MG63 (cell line): Measurements from ENCODE around the gene TUBB6. TPM values are rescaled to one million over a fixed set of nuclear protein-coding genes. Genes with fewer than 3 reads are reported as not detected.

Source experiments
- DNase-seq: peaks from one replicate; pipeline ENCODE4 v3.0.0-alpha.2; 2020
- H3K27me3 ChIP-seq: fragments of 250-450 bp; sonication (Bioruptor Pico); 2 replicates; pipeline ENCODE4 v1.5.1; 2020; ENCODE audit warnings: mild to moderate bottlenecking, moderate library complexity
- H3K36me3 ChIP-seq: fragments of 250-450 bp; sonication (Bioruptor Pico); 2 replicates; pipeline ENCODE4 v1.5.1; 2020; ENCODE audit warnings: mild to moderate bottlenecking, moderate library complexity
- H3K4me3 ChIP-seq: fragments of 250-450 bp; sonication (Bioruptor Pico); 2 replicates; pipeline ENCODE4 v1.5.1; 2020; ENCODE audit warnings: mild to moderate bottlenecking, moderate library complexity
- H3K9me3 ChIP-seq: fragments of 250-450 bp; sonication (Bioruptor Pico); 2 replicates; pipeline ENCODE4 v1.5.1; 2020; ENCODE audit warnings: mild to moderate bottlenecking, moderate library complexity
- total RNA-seq: library from RNA; depleted of rRNA; stranded (reverse); fragments of >200 nt; shearing (Covaris generic); gene quantifications from 2 replicates; pipeline ENCODE4 v1.2.3, GENCODE V29; 2014; ENCODE audit warnings: low replicate concordance

Gene TUBB6
- total RNA-seq, 1 experiment from 2014 or later = 503 TPM

DNA sequence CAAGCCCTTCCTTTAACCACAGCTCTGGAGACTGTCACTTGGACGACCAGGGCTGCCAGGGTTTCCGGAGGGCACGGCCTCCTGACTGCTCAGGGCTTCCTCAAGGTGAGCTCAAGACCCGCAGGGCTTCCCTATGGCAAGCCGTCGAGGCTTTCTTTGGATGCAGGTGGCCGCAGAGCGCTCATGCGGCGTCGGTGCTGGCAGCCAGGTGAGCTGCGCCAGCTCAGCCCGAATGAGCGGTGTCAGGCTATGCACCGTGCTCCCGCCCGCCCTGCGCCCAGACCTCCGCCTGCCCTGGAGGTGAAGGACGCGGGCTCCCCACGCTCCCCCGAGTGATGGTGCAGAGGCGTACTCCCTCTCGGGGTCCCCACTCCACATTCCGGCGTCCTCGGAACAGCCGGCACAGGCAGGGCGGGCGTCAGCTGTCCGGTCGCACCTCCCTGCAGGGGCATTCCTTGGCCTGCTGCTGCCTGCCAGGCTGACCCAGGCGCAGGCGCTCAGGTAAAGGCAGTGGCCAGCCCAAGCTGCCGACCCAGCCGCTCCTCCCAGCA, 20.8 kb upstream of the TUBB6 start:
- no peaks in the 10 kb centered on the region for H3K36me3 ChIP-seq
- no peaks in the 10 kb centered on the region for H3K27me3 ChIP-seq
- no peaks in the 10 kb centered on the region for H3K9me3 ChIP-seq
- no peak for DNase-seq
- H3K4me3 ChIP-seq = no peak overlapping the region

DNA sequence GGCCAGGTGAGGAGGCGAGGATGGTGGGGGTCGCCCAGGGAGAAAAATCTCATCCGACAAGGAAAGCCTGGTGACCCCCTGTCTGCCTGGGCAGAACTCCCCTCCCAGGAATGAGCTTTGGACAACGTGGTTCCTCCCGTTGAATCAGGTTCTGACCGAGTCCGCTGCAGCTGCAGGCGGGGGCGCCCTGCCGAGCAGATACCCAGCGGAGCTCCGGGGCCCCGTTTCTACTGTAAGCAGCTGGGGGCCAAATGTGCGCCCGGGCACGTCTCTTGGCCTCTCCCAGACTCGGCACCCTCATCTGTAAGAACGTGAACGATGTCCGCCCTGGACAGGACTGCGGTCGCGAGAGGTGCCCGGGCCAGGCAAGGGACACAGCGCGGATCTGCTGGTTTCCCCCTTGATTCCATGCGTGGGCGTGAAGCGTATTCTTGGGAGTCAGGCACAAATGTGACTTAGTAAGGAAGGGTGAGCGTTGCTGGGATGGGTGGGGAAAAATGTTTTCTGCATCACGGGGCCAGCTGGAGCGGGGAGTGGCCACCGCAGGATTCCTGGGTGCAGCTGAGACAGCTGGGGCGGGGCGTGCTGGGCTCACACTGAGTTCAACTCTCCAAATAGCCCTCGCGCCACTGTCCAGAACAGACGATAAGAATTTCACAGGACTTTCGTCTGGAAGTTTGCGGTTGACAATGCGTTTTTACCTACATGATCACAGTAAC, 20.2 kb upstream of the TUBB6 start:
- DNase-seq = peak; percentile 76
- Histone ChIP-seq H3K27me3 (no peaks in the 10 kb centered on the region), H3K9me3 (no peaks in the 10 kb centered on the region), H3K36me3 (no peaks in the 10 kb centered on the region), H3K4me3 (peak overlapping the region; percentile 20)

DNA sequence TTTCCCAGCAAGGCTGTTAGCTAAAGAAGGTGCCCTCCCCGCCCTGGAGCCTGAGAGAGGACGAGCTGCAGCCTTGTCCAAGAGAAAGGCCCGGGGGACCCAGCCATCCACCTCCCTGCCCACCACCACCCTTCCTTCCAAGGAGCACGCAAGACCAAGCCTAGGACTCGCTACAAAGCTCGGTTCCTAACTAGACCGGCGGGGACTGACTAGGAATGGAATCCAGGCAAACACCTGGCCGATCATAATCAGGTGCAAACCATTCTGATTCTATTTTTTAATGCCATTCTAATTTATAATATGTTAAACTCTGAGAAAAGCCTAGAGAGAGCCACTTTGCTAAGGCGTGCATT, 19.7 kb upstream of the TUBB6 start:
- Histone ChIP-seq H3K27me3 (no peaks in the 10 kb centered on the region), H3K36me3 (no peaks in the 10 kb centered on the region), H3K4me3 (peak overlapping the region; percentile 20), H3K9me3 (no peaks in the 10 kb centered on the region)
- no peak for DNase-seq

DNA sequence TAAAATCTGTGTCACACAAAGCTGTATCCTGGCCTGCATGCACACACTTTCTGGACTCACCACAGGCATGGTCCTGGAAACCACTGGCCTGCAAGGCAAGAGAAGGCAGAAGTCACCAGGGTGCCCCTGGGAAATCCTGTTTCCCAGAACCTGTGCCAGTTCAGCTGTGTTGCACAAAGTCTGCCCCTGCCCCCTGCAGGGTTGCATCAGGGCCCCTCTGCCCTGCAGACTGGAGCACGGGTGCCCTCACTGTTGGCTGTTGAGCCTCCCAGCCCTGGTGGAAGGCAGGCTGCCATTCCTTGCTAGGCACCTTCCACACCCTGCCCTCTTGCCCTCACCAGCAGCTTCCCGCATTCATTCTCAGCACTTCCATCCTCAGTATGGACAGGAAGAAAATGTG, 18.0 kb upstream of the TUBB6 start:
- Histone ChIP-seq H3K9me3 (no peaks in the 10 kb centered on the region), H3K27me3 (no peaks in the 10 kb centered on the region), H3K4me3 (no peak overlapping the region), H3K36me3 (no peaks in the 10 kb centered on the region)
- DNase-seq = no peak

DNA sequence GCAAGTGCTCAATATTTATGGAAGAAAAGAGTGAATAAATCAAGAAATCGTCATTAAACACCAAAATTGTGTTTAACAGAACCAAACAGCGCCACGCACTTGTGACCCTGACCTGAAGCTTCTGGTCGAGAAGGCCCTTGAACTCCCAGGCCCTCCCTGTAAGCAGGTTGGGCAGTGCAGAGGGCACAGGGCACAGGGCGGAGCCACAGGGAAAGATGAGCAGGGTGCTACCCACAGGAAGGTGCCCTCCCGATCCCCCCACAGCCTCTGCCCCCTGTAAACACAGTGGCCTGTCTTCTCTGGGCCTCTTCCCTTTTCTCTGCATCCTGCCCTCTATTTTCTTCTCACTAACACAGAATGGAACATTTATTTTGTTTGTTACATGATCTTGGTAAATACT, 16.9 kb upstream of the TUBB6 start:
- Histone ChIP-seq H3K4me3 (no peak overlapping the region), H3K36me3 (no peaks in the 10 kb centered on the region), H3K9me3 (no peaks in the 10 kb centered on the region), H3K27me3 (no peaks in the 10 kb centered on the region)
- no peak for DNase-seq

DNA sequence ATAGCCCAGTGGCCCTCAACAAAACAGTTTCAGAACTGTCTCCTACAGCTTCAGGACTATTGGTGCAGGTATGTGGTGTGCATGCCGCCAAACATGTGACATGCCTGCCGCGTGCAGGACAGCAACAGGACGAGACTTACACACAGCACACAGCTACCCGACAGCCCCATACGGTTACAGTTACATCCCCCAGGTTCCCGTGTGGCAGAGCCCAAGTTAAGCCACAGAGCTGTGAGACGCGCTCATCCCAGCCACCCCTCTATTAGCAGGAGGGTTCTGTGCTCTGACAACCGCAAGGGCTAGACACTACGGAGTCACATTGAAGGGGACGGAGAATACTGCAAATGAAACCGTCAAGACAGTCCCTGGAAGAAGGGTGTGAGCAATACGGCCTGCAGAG, 16.4 kb upstream of the TUBB6 start:
- H3K4me3 ChIP-seq = no peak overlapping the region
- H3K27me3 ChIP-seq = no peaks in the 10 kb centered on the region
- no peaks in the 10 kb centered on the region for H3K36me3 ChIP-seq
- no peaks in the 10 kb centered on the region for H3K9me3 ChIP-seq
- no peak for DNase-seq

DNA sequence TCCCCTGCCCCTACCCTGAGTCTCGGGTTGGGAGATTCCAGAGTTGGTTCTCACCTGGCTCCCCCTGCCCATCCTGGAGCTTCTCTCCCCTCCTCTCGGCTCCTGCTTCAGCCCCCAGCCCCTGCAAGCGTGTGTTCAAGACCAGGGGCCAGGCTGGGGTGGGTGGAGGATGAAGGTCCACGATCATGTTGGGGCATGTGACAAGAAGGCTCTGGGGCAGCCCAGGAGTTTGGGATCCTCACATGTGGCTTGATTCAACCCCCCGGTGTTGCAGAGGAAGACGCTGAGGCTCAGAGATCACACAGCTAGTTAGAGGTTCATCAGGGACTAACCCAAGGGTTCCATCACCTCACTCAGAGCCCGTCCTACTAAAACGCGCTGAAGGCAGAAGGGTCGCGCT, 14.2 kb upstream of the TUBB6 start:
- 0 out of 2 replicates have a peak, but pooled peaks cover 2% of the 10 kb centered on the region for H3K9me3 ChIP-seq
- no peak overlapping the region for H3K4me3 ChIP-seq
- no peaks in the 10 kb centered on the region for H3K27me3 ChIP-seq
- DNase-seq = no peak
- H3K36me3 ChIP-seq = no peaks in the 10 kb centered on the region

DNA sequence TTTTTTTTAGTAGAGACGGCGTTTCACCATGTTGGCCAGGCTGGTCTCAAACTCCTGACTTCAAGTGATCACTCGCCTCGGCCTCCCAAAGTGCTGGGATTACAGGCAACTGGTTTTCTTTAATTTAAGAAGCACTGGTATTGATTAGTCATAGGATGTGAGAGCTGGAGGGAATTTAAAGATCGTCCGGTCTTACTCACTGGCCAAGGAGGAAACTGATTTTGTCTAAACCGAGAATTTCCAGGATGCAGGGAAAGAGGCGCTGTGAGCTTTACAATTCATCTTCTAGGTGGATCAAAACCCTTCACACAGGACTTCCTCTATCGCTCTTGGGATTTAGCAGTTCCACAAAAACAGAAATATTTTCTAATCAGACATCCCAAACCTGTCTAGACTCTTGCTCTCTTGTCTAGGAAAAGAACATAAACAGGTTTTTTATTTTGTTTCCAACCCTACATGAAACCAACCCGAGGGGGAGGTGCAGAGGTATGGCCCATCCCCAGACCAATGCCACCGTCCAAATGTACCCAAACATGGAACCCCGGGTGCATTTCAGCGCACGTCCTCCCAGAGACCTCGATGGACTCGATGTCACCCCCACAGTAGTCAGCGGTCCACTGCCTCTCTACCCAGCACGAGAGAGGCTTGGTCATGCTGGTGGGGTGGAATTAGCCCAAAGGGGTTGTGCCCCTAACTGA, 12.5 kb upstream of the TUBB6 start:
- Histone ChIP-seq H3K4me3 (no peak overlapping the region), H3K27me3 (no peaks in the 10 kb centered on the region), H3K9me3 (0 out of 2 replicates have a peak, but pooled peaks cover 2% of the 10 kb centered on the region), H3K36me3 (no peaks in the 10 kb centered on the region)
- DNase-seq = no peak

DNA sequence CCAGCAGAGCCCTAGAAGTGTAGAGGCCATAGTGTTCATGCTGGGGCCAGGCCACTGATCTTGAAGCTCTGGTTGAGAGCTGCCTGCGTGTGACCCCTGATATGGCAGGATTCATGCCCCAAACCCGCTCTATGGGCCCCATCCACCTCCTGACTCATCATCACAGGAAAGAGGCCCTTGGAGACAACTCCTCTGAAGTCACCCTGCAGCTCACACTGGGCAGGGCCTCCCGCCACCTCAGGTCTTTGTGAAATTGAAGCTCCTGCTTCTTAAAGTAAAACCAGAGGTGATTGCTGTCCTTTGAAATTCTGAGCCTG, 12.0 kb upstream of the TUBB6 start:
- Histone ChIP-seq H3K9me3 (0 out of 2 replicates have a peak, but pooled peaks cover 2% of the 10 kb centered on the region), H3K36me3 (no peaks in the 10 kb centered on the region), H3K27me3 (no peaks in the 10 kb centered on the region), H3K4me3 (no peak overlapping the region)
- no peak for DNase-seq

DNA sequence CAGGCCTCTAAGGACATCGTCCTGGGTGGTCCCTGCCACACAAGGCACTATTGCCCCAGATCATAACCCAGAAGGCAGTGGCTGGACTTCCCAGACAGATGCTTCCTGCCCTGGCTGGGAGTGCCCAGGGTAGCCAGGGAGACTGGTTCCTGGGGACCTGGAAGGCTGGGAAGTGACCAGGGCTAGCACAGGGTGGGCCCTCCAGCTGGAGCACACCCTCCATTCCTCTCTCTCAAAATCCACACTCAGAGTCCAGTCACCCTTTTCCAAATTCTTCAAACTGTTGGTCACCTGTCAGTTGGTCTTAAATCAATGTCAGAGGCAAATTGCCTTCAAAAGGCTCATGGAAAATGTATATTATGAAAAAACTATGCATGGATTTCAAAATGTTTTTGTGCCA, 11.6 kb upstream of the TUBB6 start:
- no peaks in the 10 kb centered on the region for H3K36me3 ChIP-seq
- DNase-seq = no peak
- no peak overlapping the region for H3K4me3 ChIP-seq
- 0 out of 2 replicates have a peak, but pooled peaks cover 2% of the 10 kb centered on the region for H3K9me3 ChIP-seq
- H3K27me3 ChIP-seq = no peaks in the 10 kb centered on the region

DNA sequence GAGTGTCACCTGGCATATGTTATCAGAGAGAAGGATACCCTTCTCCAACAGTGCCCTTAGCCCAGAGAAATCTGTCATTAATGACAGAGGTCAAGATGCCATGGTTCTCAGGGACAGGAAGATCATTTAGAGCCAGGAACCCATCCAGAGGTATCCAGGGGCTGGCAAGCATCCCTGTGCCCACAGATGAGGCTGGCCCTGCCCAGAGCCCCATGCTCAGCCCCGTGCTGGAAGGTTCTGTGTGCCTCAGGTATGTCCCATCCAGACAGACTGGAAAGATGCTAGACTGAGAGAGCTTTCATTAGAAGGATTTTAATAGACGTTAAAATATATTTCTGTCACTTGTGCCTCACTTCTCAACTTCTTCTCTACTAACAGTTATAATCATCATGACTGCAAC, 8.2 kb upstream of the TUBB6 start:
- Histone ChIP-seq H3K9me3 (0 out of 2 replicates have a peak, but pooled peaks cover 2% of the 10 kb centered on the region), H3K4me3 (no peak overlapping the region), H3K36me3 (no peaks in the 10 kb centered on the region), H3K27me3 (no peaks in the 10 kb centered on the region)
- DNase-seq = no peak

DNA sequence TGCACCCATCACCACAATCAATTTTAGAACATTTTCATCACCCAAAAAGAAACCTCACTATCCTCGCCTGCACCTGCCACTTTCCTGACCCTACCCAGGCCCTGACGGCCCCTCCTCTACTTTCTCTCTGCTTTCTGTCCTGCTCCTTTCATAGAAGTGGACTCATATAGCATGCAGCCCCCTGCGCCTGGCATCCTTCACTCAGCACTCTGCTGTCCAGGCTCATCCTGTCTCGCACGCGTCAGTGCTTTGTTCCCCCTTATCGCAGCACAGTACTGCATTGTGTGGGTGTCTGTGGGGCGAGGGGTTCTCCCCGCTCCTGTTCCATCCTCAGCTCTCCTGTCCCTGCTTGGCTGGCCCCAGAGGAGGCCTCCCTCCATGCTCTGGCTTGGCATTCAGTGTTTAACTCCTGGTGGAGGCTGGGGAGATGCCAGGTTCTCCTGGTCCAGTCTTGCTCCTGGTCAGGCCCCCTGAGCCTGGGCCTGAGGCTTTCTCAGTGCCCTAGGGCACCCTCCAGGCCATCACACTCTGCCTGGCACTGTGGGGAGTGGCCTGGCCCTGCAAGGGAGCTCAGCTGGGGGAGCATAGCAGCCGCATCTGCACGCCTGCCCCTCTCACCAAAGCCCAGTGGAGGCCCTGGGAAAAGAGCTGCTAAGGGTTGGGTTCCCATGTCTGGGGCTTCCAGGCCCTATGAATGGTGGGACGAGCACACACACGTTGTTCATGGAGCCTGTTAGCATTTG, 6.6 kb upstream of the TUBB6 start:
- DNase-seq = no peak
- Histone ChIP-seq H3K9me3 (0 out of 2 replicates have a peak, but pooled peaks cover 2% of the 10 kb centered on the region), H3K36me3 (no peaks in the 10 kb centered on the region), H3K27me3 (no peaks in the 10 kb centered on the region), H3K4me3 (no peak overlapping the region)

DNA sequence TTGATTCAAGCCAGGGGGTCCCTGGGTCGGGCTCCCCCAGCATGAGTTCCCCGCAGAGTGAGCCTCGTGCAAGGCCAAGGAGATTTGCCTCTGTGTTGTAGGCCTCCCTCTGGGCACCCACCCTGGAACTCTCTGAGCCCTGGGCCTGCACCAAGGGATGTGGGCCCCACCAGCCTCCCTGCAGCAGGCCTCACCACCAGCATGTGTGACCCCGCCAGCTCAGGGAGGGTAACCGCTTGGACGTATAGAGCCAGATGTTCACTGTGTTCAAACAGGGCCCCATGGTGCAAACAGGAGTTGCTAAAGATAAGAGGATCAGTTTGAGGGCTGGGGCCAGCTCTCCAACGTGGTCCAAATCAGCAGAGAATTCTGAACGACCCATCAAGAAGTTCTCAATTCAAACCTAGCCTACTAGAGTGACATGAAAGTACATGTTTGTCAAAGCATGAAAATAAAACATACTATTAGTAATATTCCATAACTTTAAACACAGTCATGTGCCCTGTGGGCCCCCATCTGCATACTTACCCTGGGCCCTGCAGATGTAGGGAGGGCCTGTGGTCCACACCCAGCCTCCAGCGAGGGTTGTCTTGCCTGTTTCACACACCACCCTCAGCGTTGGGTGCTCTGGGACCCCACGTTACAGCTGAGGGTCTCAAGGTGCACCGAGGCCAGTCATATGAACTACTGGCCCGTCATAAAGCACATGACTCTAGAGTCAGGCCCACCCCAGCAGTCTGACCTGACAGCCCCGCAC, 5.5 kb upstream of the TUBB6 start:
- H3K9me3 ChIP-seq = 0 out of 2 replicates have a peak, but pooled peaks cover 2% of the 10 kb centered on the region
- H3K36me3 ChIP-seq = no peaks in the 10 kb centered on the region
- no peaks in the 10 kb centered on the region for H3K27me3 ChIP-seq
- H3K4me3 ChIP-seq = no peak overlapping the region
- no peak for DNase-seq

DNA sequence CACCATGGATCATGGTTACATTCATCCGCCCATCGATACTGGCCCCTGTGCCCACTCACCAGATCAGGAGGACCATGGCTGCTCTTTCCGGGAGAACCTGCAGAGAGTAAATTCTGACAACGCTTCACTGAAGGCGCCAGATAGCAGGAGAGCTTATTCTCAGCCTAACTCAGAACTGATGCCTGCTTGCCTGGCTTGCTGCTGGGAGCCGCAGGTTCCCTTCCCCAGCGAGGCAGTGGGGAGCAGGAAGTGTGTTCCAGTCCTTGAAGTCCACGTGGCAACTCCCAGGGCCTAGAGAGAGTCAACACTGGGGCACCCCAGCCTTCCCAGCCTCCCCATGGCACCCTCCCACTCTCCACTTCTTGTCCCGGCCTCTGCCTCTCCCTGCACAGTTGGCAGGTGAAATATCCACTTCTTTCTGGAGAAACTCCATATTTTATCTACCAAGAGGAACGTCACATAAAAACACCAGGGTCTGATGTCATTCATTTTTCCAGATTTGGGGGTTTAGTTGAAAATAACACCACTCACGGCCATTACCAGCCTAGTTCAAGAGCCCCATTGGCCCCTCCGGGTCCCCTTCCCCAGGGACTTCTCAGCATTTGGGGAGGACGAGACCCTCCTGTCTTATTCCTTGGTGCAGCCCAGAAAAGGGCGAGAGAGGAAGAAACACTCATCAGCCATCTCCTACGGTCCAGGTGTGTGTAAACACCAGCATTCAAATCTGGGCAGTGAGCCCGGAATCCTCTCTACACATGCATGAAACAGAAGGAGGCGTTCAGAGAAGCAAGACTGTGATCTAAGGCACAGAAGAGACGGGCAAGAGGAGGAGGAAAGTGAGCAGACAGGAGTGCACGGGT, 3.5 kb upstream of the TUBB6 start:
- H3K27me3 ChIP-seq = no peaks in the 10 kb centered on the region
- no peak overlapping the region for H3K4me3 ChIP-seq
- peaks cover 9% of the 10 kb centered on the region for H3K36me3 ChIP-seq
- H3K9me3 ChIP-seq = no peaks in the 10 kb centered on the region
- peak; percentile 23 for DNase-seq

DNA sequence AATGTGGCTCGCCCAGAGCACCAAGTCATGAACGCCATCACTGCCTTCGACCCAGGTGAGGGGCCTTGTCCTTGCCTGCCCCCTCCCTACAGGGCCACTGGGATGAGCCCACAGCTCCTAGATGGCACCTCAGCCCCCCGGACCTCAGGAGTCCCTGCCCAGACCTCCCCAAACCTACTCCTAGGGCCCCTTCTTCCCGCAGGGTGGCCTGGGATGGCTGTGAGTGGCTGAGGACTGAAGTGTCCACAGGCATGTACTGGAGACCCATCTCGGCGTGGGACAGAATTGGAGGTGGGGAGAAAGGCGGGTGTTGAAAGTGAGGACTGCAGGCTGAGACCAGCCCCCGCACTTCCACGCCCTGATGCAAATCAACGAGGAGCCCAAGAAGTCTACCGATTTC, 2.8 kb upstream of the TUBB6 start:
- H3K36me3 ChIP-seq = peaks cover 16% of the 10 kb centered on the region
- H3K4me3 ChIP-seq = no peak overlapping the region
- H3K9me3 ChIP-seq = no peaks in the 10 kb centered on the region
- DNase-seq = no peak
- no peaks in the 10 kb centered on the region for H3K27me3 ChIP-seq
